ENCODE data around the gene TXN.

DNA sequence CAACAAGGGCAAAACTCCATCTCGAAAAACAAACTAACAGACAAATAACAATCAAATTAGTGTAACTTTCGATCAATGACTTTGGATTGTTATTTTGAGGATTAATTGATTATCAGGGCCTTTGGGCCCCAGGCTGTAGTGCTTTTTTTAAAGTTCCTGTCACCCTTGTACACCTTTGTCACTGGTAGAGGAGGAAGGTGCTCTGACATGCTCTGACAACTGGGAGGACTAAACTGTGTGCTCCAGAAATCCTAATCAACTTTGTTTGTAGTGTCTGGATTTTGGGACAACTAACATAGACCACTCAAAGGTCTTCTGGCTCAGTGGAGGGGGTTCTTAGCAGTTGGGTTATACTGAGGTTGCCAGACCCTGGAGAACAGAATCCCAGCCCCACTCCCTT, 1.8 kb downstream of the TXN start:
- TF ChIP-seq, protein P1, sequence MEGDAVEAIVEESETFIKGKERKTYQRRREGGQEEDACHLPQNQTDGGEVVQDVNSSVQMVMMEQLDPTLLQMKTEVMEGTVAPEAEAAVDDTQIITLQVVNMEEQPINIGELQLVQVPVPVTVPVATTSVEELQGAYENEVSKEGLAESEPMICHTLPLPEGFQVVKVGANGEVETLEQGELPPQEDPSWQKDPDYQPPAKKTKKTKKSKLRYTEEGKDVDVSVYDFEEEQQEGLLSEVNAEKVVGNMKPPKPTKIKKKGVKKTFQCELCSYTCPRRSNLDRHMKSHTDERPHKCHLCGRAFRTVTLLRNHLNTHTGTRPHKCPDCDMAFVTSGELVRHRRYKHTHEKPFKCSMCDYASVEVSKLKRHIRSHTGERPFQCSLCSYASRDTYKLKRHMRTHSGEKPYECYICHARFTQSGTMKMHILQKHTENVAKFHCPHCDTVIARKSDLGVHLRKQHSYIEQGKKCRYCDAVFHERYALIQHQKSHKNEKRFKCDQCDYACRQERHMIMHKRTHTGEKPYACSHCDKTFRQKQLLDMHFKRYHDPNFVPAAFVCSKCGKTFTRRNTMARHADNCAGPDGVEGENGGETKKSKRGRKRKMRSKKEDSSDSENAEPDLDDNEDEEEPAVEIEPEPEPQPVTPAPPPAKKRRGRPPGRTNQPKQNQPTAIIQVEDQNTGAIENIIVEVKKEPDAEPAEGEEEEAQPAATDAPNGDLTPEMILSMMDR (IDR thresholded peaks at IDR 0.05 in 4 of 5, conservative IDR thresholded peaks at IDR 0.05 in 1 of 5) = no peak
- no peak for TF ChIP-seq POLR2A (IDR thresholded peaks at IDR 0.05)

Measured in gastrocnemius medialis (tissue), 4 donors.